B cell (primary cell): ENCODE measurements around the gene TCF7L2. TPM values are rescaled to one million over a fixed set of nuclear protein-coding genes. Genes with fewer than 3 reads are reported as not detected.

ENCODE experiments used
- ATAC-seq: fragments of 200-7000 bp; cut with Tn5 transposase; one replicate; pipeline ENCODE4 v1.10.0; 2021; ENCODE audit warnings: low read depth, mild to moderate bottlenecking, moderate number of reproducible peaks, moderate library complexity
- CTCF ChIA-PET: fragments of 350-600 bp; sonication (Branson Sonifier 250); formaldehyde crosslinking; loops from one replicate; lab custom pipeline; 2021; ENCODE audit warnings: antibody characterized with exemption, inconsistent platforms; lab: Charles Lee
- POLR2A ChIA-PET: fragments of 350-600 bp; sonication (Branson Sonifier 250); formaldehyde crosslinking; loops from one replicate; lab custom pipeline; 2021; ENCODE audit warnings: antibody characterized with exemption; lab: Charles Lee
- DNase-seq: peaks from one replicate; pipeline ENCODE4 v3.0.0; 2013
- H2AFZ ChIP-seq: 2 replicates; pipeline ENCODE4 v1.6.1; 2012; ENCODE audit warnings: mild to moderate bottlenecking, low read depth, low read length; ENCODE audit not compliant: insufficient read depth, poor library complexity, severe bottlenecking
- H3K27ac ChIP-seq, 2 donors: 1 replicate in 1 of 2; 2 replicates in 1 of 2; pipeline ENCODE4 v1.5.1; 2012 to 2013; ENCODE audit warnings: low read length in 2 of 2, mild to moderate bottlenecking in 2 of 2, moderate library complexity in 1 of 2
- H3K27me3 ChIP-seq, 4 experiments: fragments of 200-600 bp in 1 of 4; sonication (generic) in 1 of 4; replicated peaks in 1 of 4; 1 replicate in 2 of 4; 2 replicates in 2 of 4; pipeline versions ENCODE4 v1.6.1 to v1.7.0; 2013 to 2016; ENCODE audit warnings: low read length in 3 of 4, mild to moderate bottlenecking in 2 of 4, mixed read lengths in 1 of 4, moderate library complexity in 1 of 4; ENCODE audit not compliant: insufficient read depth in 4 of 4, control insufficient read depth in 3 of 4; ENCODE audit errors: control extremely low read depth in 1 of 4
- H3K36me3 ChIP-seq, 2 experiments: replicated peaks in 1 of 2; 1 replicate in 1 of 2; 2 replicates in 1 of 2; pipeline versions ENCODE4 v1.6.1 to v1.7.1; 2013; ENCODE audit warnings: low read length in 1 of 2; ENCODE audit not compliant: insufficient read depth in 2 of 2, control insufficient read depth in 1 of 2; ENCODE audit errors: control extremely low read depth in 1 of 2, extremely low read depth in 1 of 2
- H3K4me1 ChIP-seq, 2 donors: fragments of 200-600 bp in 1 of 2; sonication (generic) in 1 of 2; 1 replicate in 1 of 2; 2 replicates in 1 of 2; pipeline versions ENCODE4 v1.5.1 to v1.6.1; 2013 to 2017; ENCODE audit warnings: low read length in 2 of 2; ENCODE audit not compliant: control insufficient read depth in 2 of 2, insufficient read depth in 2 of 2
- H3K4me2 ChIP-seq: replicated peaks from 2 replicates; pipeline ENCODE3; 2012; ENCODE audit warnings: mild to moderate bottlenecking, low read depth, low read length; ENCODE audit not compliant: poor library complexity, severe bottlenecking
- H3K4me3 ChIP-seq, 5 experiments: fragments of 200-600 bp in 1 of 5; sonication (generic) in 1 of 5; 1 replicate in 3 of 5; 2 replicates in 2 of 5; pipeline versions ENCODE4 v1.5.1 to v1.7.0; 2011 to 2016; ENCODE audit warnings: low read length in 4 of 5, mild to moderate bottlenecking in 4 of 5, low read depth in 2 of 5, control low read depth in 1 of 5, moderate library complexity in 1 of 5; ENCODE audit not compliant: insufficient read depth in 1 of 5; ENCODE audit errors: control extremely low read depth in 1 of 5, extremely low read depth in 1 of 5
- H3K79me2 ChIP-seq: fragments of 200-600 bp; sonication (generic); one replicate; pipeline ENCODE4 v1.6.0; 2016; ENCODE audit warnings: low read length; ENCODE audit not compliant: control insufficient read depth, insufficient read depth
- H3K9ac ChIP-seq: fragments of 200-600 bp; sonication (generic); 2 replicates; pipeline ENCODE4 v1.6.1; 2017; ENCODE audit warnings: mild to moderate bottlenecking, low read length, moderate library complexity
- H3K9me3 ChIP-seq, 3 donors: one replicate each; pipeline versions ENCODE4 v1.6.1 to v1.7.1; 2013; ENCODE audit warnings: low read length in 2 of 3; ENCODE audit not compliant: control insufficient read depth in 2 of 3, insufficient read depth in 1 of 3; ENCODE audit errors: control extremely low read depth in 1 of 3
- H4K20me1 ChIP-seq: 2 replicates; pipeline ENCODE4 v1.6.0; 2012; ENCODE audit warnings: mild to moderate bottlenecking, low read length; ENCODE audit not compliant: insufficient read depth, control insufficient read depth, poor library complexity, severe bottlenecking
- H3K27ac Mint-ChIP-seq: one replicate; pipeline ENCODE4 v1.8.0; 2021; ENCODE audit warnings: mixed read lengths
- H3K27me3 Mint-ChIP-seq: one replicate; pipeline ENCODE4 v1.8.0; 2021; ENCODE audit warnings: mixed read lengths
- H3K4me1 Mint-ChIP-seq: one replicate; pipeline ENCODE4 v1.8.0; 2021; ENCODE audit warnings: mixed read lengths
- H3K4me3 Mint-ChIP-seq: one replicate; pipeline ENCODE4 v1.8.0; 2021; ENCODE audit warnings: mixed read lengths
- H3K9me3 Mint-ChIP-seq: one replicate; pipeline ENCODE4 v1.8.0; 2022; ENCODE audit warnings: mixed read lengths; ENCODE audit not compliant: insufficient read depth
- EZH2 ChIP-seq: IDR thresholded peaks from 2 replicates; pipeline ENCODE4 v1.6.1; 2012; ENCODE audit warnings: borderline replicate concordance, low read depth, mild to moderate bottlenecking, moderate library complexity, low read length; ENCODE audit not compliant: insufficient read depth, poor library complexity, severe bottlenecking
- WGBS: methylation state at CpG from one replicate; pipeline ENCODE4 v1.1.5; 2013; ENCODE audit warnings: missing lambda C conversion rate; ENCODE audit not compliant: insufficient coverage; 5-methylcytosine and 5-hydroxymethylcytosine counted together
- intact Hi-C: fragments of 100-400 bp; cut with micrococcal nuclease; formaldehyde crosslinking; loops from one replicate; pipeline ENCODE4 v1.10.0; 2022
- polyA plus RNA-seq: library from polyadenylated mRNA; depleted of rRNA; stranded (reverse); fragments of >200 nt; gene quantifications from 2 replicates; pipeline ENCODE4 v1.2.3, GENCODE V29; 2012
- total RNA-seq, 2 donors: library from RNA; stranded (reverse); fragments of 120-200 nt in 1 of 2; gene quantifications; 1 replicate in 1 of 2; 2 replicates in 1 of 2; pipeline versions ENCODE4 v1.2.3 to v1.2.4, GENCODE V29; 2013 to 2022
- TF ChIP-seq, protein P1 (sequence below): fragments of 200-600 bp; IDR thresholded peaks from one replicate; pipeline ENCODE4 v1.8.0; 2022; ENCODE audit warnings: antibody characterized with exemption, mild to moderate bottlenecking

The TCF7L2 gene
- total and polyA plus RNA-seq, 2 donors (not counting 1 experiment from before 2014, with no cell fraction given), result 0.48 to 1.1 TPM

DNA sequence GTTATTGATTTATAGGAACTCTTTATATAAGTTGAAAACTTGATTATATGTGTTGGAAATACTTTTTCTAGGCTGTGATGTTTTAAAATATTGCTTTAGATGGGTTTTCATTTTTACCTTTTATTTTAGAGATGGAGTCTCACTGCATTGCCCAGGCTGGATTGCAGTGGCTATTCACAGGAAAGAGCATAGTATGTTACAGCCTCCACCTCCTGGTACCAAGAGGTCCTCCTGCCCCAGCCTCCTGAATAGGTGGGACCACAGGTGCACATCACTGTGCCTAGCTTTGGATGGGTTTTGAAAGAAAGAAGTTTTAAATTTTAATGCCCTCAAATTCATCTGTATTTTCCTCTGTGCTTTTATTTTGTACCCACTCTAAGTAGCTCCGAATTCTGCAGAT, 105.4 kb downstream of the TCF7L2 start:
- H3K4me3 ChIP-seq, result no peak overlapping the region
- ATAC-seq (no peak), DNase-seq (no peak)
- WGBS, result no CpG with 5 or more reads among the region's 1 CpG
- H3K36me3 ChIP-seq, result no peaks in the 10 kb centered on the region
- H3K4me1 Mint-ChIP-seq, result no peaks in the 10 kb centered on the region
- no peaks in the 10 kb centered on the region for H3K9me3 Mint-ChIP-seq
- H3K27me3 ChIP-seq, result peaks cover 0 to 3% (median 0%) of the 10 kb centered on the region in 4 experiments
- no peak overlapping the region for H3K27ac Mint-ChIP-seq
- H3K4me1 ChIP-seq, result no peaks in the 10 kb centered on the region
- H4K20me1 ChIP-seq, result no peaks in the 10 kb centered on the region
- H3K9ac ChIP-seq, result no peak overlapping the region
- intact Hi-C loops, result no loop called here
- peaks cover 23% of the 10 kb centered on the region for H3K27me3 Mint-ChIP-seq
- no peak overlapping the region for H3K4me3 Mint-ChIP-seq
- TF ChIP-seq, protein P1, sequence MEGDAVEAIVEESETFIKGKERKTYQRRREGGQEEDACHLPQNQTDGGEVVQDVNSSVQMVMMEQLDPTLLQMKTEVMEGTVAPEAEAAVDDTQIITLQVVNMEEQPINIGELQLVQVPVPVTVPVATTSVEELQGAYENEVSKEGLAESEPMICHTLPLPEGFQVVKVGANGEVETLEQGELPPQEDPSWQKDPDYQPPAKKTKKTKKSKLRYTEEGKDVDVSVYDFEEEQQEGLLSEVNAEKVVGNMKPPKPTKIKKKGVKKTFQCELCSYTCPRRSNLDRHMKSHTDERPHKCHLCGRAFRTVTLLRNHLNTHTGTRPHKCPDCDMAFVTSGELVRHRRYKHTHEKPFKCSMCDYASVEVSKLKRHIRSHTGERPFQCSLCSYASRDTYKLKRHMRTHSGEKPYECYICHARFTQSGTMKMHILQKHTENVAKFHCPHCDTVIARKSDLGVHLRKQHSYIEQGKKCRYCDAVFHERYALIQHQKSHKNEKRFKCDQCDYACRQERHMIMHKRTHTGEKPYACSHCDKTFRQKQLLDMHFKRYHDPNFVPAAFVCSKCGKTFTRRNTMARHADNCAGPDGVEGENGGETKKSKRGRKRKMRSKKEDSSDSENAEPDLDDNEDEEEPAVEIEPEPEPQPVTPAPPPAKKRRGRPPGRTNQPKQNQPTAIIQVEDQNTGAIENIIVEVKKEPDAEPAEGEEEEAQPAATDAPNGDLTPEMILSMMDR, result no peak
- no peak for TF ChIP-seq EZH2
- H3K27ac ChIP-seq, result no peak overlapping the region
- no peaks in the 10 kb centered on the region for H3K79me2 ChIP-seq
- H2AFZ ChIP-seq, result no peak overlapping the region
- no peaks in the 10 kb centered on the region for H3K9me3 ChIP-seq
- ChIA-PET CTCF (no interaction called here), POLR2A (no interaction called here)
- H3K4me2 ChIP-seq, result no peak overlapping the region

DNA sequence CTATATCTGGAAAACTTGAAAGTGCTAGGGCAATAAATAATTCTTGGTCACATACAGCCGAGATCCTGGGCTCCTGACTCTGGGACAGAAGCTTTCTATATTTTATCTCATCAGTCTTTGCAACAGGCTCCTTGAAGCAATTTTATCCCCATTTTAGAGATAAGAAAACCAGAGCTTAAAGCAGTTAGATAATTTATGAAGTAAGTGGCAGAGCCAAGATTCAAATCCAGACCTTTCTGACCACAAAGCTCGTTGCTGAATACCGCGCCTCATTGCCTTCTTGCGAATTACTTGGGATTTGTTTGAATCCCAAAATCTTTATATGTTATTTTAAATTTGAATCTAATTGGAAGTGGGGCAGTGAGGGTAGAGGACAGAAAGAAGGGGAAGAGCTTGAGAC, 106.0 kb downstream of the TCF7L2 start:
- no peak overlapping the region for H3K4me2 ChIP-seq
- TF ChIP-seq EZH2, result no peak
- TF ChIP-seq, protein P1, result no peak
- H3K9ac ChIP-seq, result no peak overlapping the region
- intact Hi-C loops, result no loop called here
- no peak for DNase-seq
- CTCF ChIA-PET, result no interaction called here
- H3K9me3 Mint-ChIP-seq, result no peaks in the 10 kb centered on the region
- peaks cover 0 to 3% (median 0%) of the 10 kb centered on the region in 4 experiments for H3K27me3 ChIP-seq
- POLR2A ChIA-PET, result no interaction called here
- H3K9me3 ChIP-seq, result no peaks in the 10 kb centered on the region
- H3K27me3 Mint-ChIP-seq, result peaks cover 23% of the 10 kb centered on the region
- ATAC-seq, result no peak
- no peak overlapping the region for H3K4me3 Mint-ChIP-seq
- H3K4me1 ChIP-seq, result no peaks in the 10 kb centered on the region
- no peaks in the 10 kb centered on the region for H3K4me1 Mint-ChIP-seq
- no peaks in the 10 kb centered on the region for H3K79me2 ChIP-seq
- H3K27ac ChIP-seq, result no peak overlapping the region
- no peak overlapping the region for H3K27ac Mint-ChIP-seq
- no peak overlapping the region for H2AFZ ChIP-seq
- H4K20me1 ChIP-seq, result no peaks in the 10 kb centered on the region
- no CpG with 5 or more reads among the region's 5 CpGs for WGBS
- no peaks in the 10 kb centered on the region for H3K36me3 ChIP-seq
- H3K4me3 ChIP-seq, result no peak overlapping the region
